Right lung (tissue), 5 donors: ENCODE results near the gene DIAPH2. TPM values are rescaled to one million over a fixed set of nuclear protein-coding genes. Genes with fewer than 3 reads are reported as not detected.

Experiments
- DNase-seq, 2 donors: peaks; one replicate each; pipeline ENCODE4 v3.0.0-alpha.2; 2013
- polyA plus RNA-seq, 5 donors: library from polyadenylated mRNA; unstranded; fragments of 120-200 nt; gene quantifications; one replicate each; pipeline versions ENCODE4 v1.2.1 to v1.2.3, GENCODE V29; 2013; ENCODE audit warnings: inconsistent platforms in 1 of 5, low replicate concordance in 1 of 5; ENCODE audit not compliant: insufficient read length in 5 of 5, insufficient read depth in 1 of 5

Gene DIAPH2
- polyA plus RNA-seq, 5 donors = 9.0 to 18.4 (median 15.7) TPM

DNA sequence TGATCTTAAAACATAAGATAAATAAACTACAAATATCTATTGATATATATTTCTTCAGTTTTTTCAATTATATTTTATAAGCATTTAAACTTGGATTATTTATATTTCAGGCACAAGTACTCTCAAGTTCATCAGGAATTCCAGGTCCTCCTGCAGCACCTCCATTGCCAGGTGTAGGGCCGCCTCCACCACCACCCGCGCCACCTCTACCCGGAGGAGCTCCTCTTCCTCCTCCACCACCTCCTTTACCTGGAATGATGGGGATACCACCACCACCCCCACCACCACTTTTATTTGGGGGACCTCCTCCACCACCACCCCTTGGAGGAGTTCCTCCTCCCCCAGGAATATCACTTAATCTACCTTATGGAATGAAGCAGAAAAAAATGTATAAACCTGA, 273.1 kb downstream of the DIAPH2 start:
- no peak for DNase-seq

DNA sequence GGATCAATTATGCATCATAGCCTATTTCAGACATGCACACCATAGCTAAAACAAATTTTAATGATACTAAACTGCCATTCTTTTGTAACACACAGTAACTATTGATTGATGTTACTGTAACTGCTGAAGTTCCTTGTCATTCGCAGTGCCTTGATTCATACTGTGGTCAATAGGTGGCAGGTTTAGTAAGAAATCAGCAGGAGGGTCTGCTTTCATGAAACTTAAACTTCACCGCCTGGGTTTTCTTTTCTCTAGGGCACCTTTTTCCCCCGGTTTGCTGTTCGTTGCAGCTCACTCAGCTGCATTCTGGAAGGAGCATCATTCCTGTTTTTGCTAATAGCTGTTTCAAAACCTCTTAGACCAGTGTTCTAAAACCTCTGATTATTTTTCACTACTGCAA, 287.2 kb downstream of the DIAPH2 start:
- no peak for DNase-seq

GRCh38 chrX:96978906-96979305, 294.3 kb downstream of the DIAPH2 start:
- no peak for DNase-seq

GRCh38 chrX:96979766-96980165, 295.1 kb downstream of the DIAPH2 start:
- no peak for DNase-seq

- DNase-seq = no peak
Measured at GRCh38 chrX:96982161-96982560, 297.5 kb downstream of the DIAPH2 start.

DNA sequence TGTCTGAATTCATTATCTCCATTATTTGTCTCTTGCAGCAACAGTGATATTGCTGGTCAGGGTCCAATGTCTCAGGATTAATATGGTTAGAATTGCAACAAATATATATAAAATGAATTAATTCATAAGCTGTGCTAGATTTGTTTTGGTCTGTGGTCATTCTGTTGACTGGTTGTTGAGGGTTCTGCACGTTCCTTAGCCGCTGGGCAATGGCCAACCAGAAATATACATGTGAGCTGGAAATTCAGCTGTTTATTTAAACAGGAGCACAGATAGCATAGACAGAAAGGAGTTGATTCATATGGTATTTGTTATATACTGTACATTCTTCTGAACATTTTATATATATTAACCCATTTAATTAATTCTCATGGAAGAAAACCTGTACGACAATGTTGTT, 299.9 kb downstream of the DIAPH2 start:
- DNase-seq = no peak

- DNase-seq = no peak
Measured at GRCh38 chrX:96985046-96985445, 300.4 kb downstream of the DIAPH2 start.

DNA sequence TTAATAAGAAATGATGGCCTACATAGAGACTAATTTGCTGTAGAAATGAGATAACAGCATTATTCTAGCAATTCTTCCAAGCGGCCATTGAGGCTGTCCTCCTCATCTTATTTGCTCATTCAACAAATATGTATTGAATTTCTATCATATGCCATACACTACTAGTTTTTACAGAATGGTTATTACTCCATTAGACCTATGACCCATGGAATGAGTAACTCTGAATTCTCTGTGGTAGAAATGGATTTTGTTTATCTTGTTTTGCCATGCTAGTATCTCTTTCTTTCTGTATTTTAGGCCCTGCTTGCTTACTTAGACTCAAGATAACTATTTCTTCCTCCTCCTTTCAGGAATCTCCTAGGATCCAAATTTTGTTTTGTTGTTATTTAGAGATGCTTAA, 302.6 kb downstream of the DIAPH2 start:
- DNase-seq = no peak

GRCh38 chrX:96989830-96990571, 305.4 kb downstream of the DIAPH2 start:
- no peak for DNase-seq

- no peak for DNase-seq
Measured at GRCh38 chrX:96994093-96994492, 309.5 kb downstream of the DIAPH2 start.

- DNase-seq = no peak
Measured at GRCh38 chrX:96997196-96997595, 312.6 kb downstream of the DIAPH2 start.

- no peak for DNase-seq
Measured at GRCh38 chrX:97000682-97001368, 316.2 kb downstream of the DIAPH2 start.

GRCh38 chrX:97006167-97006566, 321.5 kb downstream of the DIAPH2 start:
- no peak for DNase-seq

DNA sequence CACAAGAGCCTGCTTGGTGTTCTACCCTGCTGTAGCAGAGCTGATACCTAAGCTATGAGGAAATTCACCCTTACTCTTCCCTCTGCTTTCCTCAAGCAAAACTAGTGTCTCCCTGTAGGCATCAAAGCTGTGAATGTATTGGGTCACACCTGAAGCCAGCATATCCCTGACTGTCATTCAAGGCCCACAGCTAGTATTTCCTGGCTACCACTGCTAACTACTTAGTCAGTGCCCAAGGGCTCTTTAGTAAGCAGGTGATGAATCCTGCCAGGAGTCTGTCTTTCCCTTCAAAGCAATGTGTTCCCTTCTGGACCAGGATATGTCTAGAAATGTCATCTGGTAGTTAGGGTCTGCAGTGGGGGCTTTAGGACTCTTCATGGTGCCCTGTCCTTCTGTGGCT, 324.7 kb downstream of the DIAPH2 start:
- DNase-seq = no peak

- no peak for DNase-seq
Measured at GRCh38 chrX:97011540-97011939, 326.9 kb downstream of the DIAPH2 start.

DNA sequence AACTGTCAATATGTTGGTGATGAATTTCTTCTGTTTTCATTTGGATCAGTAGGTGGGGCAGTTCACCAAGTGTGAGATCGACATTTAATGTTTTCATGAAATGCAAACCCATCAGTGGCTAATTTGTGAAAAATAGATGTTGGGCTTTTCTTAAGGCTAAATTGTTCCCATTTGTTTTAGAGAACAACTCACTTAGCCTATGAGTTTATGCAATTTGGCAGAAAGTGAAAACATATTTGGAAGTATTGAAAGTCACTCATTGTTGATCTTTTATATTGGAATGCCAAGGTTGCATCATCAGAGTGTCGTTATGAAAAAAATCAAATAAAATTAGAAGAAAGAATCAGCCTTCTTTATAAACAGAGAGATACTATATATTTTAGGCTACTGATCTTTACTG, 331.5 kb downstream of the DIAPH2 start:
- DNase-seq = no peak

GRCh38 chrX:97021680-97022079, 337.0 kb downstream of the DIAPH2 start:
- DNase-seq = no peak

- no peak for DNase-seq
Measured at GRCh38 chrX:97026406-97026805, 341.8 kb downstream of the DIAPH2 start.

DNA sequence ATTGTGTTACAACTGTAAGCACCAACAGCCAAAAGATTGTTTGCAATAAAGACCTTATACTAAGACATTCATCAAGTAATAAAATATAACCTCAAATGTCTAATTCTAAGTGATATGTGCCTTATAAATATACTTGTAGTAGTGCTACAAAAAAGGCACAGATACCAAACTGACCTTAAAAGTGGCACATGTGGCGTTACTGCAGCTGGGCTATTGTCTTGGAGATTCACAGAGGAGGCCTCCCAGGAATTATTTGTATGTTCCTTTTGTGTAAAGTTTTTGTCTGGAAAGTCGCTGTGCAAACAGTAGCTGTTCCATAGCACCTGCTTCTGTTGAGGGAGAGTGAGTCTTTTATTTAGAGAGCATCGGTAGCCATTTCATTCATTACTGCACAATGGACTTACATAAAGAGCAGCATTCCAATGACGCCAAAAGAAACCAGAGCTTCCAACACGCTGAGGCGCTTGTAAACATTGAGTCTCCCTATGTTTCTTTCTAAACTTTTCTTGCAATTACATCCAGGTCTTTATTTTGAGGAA, 342.8 kb downstream of the DIAPH2 start:
- DNase-seq = no peak

- DNase-seq = no peak
Measured at GRCh38 chrX:97030463-97030862, 345.8 kb downstream of the DIAPH2 start.

- DNase-seq = no peak
Measured at GRCh38 chrX:97030947-97031346, 346.3 kb downstream of the DIAPH2 start.

GRCh38 chrX:97039363-97040029, 354.9 kb downstream of the DIAPH2 start:
- DNase-seq = peak in 1 of 2 donors; percentile 11

- DNase-seq = no peak
Measured at GRCh38 chrX:97045470-97045869, 360.8 kb downstream of the DIAPH2 start.
